Fibroblast of pulmonary artery (primary cell): ENCODE data around the gene C19orf81.
"Not testable (repeated sequence)": the region's sequence is repeated elsewhere in the genome, so short reads cannot be mapped to it uniquely, and the experiment has no call there.

Experiments used
- DNase-seq: peaks from one replicate; pipeline ENCODE4 v3.0.0-alpha.2; 2010; ENCODE audit warnings: low read depth
- H3K4me3 ChIP-seq: replicated peaks from 2 replicates; pipeline ENCODE4 v1.5.1; 2011; ENCODE audit warnings: low read depth, mild to moderate bottlenecking, control low read depth, low read length, moderate library complexity
- CTCF ChIP-seq: IDR thresholded peaks from 2 replicates; pipeline ENCODE4 v1.5.1; 2011; ENCODE audit warnings: mild to moderate bottlenecking, control low read depth, low read length, inconsistent platforms; ENCODE audit errors: missing control alignments

C19orf81 gene

DNA sequence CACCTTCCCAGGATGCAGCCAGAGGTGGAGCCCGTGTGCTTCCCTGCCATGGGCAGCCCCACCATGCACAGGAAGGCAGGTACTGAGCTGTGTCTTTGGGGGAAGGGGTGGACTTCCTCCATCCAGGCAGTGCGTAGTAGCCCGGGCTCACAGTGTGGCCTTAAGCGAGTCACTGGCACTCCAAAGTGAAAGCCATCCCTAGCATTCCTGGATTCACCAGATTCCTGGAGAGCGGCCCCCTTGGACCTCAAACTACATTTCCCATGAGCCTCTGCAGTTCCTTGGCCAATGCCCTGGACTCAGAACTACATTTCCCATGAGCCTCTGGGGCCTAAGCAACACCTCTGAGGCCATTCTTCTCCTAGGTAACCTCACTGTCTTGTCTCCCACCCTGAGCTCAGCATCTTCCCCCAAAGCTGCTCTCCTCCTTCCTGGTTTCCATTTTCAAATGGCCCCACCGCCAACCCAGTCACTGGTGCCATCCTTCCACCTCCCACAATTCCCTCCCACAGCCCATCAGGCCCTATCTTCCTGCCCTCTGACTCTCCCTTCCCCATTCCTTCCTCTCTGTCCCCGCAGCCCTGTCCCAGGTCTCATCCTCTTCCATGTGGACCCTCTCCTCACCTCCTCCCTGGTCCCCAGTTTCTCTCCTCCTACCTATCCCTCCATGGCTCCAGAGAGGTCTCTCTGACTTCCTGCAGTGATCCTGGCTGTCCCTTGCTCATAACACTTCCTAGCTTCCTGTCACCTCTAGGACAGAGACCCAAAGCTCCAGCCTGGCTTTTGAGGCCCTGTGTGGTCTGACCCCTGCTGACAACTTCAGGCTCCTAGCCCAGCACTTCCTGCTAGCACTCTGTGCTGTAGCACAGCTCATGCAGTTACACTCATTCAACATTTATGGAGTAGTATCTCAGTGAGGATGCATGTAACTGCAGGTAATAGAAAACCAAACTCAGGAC lies at the start of gene C19orf81:
C19orf81 (plus strand) TSS at position 13 of the 959 bp plus-strand sequence; CDS start at position 13, 0 bp downstream.
- DNase-seq: peak; percentile 36
- TF ChIP-seq CTCF: no peak
- no peak within 1 kb of the TSS for H3K4me3 ChIP-seq

DNA sequence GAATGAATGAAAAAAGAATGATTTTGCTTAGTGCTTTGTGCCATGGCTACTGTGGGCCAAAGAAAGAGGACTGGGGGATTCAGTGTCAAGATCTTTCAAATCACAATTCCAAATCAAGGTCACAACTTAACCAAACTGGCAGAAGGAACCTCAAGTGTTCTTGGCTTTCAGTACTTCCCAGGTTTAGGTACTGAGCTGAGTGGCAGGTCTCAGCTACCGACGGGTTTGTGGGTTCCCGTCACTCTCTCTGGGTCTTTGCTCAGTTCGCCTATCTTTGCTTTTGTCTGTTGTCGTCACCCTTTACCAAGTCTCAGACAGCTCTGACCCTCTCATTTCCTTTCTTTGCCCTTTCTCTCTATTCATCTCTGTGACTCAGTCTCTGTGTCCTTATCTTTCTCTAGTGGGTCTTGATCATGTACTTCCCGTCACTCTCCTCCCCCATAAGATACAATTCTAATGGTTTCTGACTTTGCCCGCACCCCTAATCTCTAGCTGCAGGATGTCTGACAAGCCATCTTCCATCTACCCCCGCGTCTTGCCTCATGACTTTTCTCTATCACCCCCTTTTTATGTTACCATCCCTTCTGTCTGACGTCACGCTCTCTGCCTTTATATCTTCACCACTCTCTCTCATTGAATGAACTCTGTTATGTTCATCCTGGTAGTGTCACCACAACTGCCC lies 47.7 kb upstream of the C19orf81 start:
- no peak for TF ChIP-seq CTCF
- DNase-seq: peak; percentile 39
- no peak overlapping the region for H3K4me3 ChIP-seq

DNA sequence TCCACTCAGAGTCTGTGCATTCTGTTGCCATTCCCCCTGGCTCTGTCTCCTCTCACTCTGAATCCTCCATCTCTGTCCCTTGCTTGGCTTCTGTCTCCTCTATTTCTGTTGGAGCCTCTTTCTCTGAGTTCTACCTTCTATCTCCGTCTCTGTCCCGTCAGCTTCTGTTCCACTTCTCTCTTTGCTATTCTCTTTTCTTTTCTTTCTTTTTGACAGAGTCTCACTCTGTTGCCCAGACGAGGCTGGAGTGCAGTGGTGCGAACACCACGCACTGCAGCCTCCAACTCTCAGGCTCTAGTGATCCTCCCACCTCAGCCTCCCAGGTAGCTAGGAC lies 47.2 kb upstream of the C19orf81 start:
- DNase-seq: no peak
- TF ChIP-seq CTCF: no peak
- no peak overlapping the region for H3K4me3 ChIP-seq

DNA sequence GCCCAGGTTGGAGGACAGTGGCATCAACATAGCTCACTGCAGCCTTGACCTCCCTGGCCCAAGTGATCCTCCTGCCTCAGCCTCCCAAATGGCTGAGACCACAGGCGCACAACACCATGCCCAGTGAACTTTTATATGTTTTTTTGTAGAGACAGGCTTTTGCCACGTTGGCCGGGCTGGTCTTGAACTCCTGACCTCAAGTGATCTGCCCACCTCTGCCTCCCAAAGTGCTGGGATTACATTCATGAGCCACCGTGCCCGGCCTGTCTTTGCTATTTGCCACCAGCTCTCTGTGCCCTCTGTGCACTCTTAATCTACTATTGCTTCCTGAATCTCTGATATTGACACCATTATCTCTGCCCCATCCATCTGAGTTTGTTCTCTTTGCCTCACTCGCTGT lies 46.7 kb upstream of the C19orf81 start:
- no peak for DNase-seq
- no peak overlapping the region for H3K4me3 ChIP-seq
- no peak for TF ChIP-seq CTCF

DNA sequence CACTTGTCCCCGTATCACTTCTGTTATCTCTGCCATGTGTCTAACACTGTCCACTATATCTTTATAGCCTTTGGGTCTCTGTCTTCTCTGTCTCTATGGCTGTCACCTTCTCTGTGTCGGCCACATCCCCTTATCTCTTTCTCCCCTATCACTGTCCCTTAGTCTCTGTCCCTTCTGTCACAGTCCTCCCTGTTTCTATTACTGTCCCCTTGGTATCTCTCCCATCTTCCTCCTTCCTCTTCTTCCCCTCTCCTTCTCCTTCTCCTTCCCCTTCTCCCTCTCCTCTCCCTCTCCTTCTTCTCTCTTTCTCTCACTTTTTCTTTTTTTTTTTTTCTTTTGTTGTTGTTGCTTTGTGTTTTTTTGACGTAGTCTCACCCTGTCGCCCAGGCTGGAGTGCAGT lies 46.3 kb upstream of the C19orf81 start:
- no peak for DNase-seq
- H3K4me3 ChIP-seq: no peak overlapping the region
- no peak for TF ChIP-seq CTCF

- not testable (repeated sequence) for DNase-seq, H3K4me3 ChIP-seq
These were observed 44.8 kb upstream of the C19orf81 start for GRCh38 chr19:50604264-50605073.

- DNase-seq: peak; percentile 20
- not testable (repeated sequence) for H3K4me3 ChIP-seq
These were observed 43.0 kb upstream of the C19orf81 start for GRCh38 chr19:50606059-50606836.
